Neural progenitor cell (in vitro differentiated cells): ENCODE measurements around the gene PFN4.

ENCODE experiments used
- CTCF ChIP-seq: fragments of 200-600 bp; sonication (generic); IDR thresholded peaks from 2 replicates; pipeline ENCODE4 v1.5.1; 2017; ENCODE audit warnings: antibody characterized with exemption, mild to moderate bottlenecking
- EZH2 ChIP-seq: fragments of 200-600 bp; sonication (generic); IDR thresholded peaks from 2 replicates; pipeline ENCODE4 v1.6.1; 2017; ENCODE audit warnings: antibody characterized with exemption, mild to moderate bottlenecking, moderate library complexity
- EZH2phosphoT487 ChIP-seq: fragments of 200-600 bp; sonication (generic); IDR thresholded peaks from 2 replicates; pipeline ENCODE4 v1.6.1; 2017; ENCODE audit warnings: antibody characterized with exemption

GRCh38 chr2:24160761-24161160 is 37.6 kb upstream of the PFN4 start:
- TF ChIP-seq CTCF (no peak), EZH2 (no peak), EZH2phosphoT487 (no peak)
